Stimulated activated CD8-positive, alpha-beta memory T cell treated with anti-CD3 and anti-CD28 coated beads, Interleukin-12 subunit alpha, Interleukin-12 subunit beta, amount 100 ng/mL, for 4 hours (primary cell): ENCODE results near the gene TMCC2.

Experiments used
- DNase-seq: peaks from one replicate; pipeline ENCODE4 v3.0.0-alpha.2; 2020; ENCODE audit warnings: low read depth

Gene TMCC2

DNA sequence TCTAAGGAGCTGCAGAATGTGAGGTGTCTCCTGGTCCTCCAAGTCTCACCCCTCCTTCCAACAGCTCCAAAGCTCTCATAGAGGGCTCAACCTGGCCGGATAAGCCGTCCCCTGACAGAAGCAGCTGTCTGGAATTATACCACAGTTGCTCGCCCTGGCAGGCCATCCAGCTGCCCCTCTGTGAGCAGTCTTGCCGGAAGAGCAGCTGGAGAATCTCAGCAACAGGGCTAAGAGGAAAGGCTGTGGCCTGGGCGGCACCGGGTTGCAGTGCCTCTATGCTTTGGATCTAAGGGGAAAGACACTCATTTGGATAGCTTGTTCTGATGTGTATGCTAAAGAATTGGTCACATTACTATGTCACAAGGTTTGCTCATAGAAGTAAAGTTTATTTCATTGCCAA, 12.4 kb downstream of the TMCC2 start:
- no peak for DNase-seq

DNA sequence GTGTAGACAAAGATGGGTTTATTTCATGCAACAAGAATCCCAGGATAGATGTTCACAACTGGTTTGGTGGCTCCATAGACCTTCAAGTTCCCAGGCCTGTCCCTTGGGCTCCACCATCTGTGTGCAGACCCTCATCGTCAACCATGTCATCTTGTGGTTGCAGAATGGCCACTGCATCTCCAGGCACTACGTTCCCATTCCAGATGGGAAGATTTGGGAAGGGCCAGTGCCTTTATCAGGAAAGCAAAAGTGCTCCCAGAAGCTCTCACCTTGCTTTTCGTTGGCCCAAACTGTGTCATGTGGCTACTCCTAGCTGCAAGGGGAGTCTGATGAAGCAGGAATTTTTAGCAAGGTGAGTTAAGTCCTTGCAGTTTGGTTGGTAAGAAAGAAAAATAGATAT, 12.8 kb downstream of the TMCC2 start:
- no peak for DNase-seq

DNA sequence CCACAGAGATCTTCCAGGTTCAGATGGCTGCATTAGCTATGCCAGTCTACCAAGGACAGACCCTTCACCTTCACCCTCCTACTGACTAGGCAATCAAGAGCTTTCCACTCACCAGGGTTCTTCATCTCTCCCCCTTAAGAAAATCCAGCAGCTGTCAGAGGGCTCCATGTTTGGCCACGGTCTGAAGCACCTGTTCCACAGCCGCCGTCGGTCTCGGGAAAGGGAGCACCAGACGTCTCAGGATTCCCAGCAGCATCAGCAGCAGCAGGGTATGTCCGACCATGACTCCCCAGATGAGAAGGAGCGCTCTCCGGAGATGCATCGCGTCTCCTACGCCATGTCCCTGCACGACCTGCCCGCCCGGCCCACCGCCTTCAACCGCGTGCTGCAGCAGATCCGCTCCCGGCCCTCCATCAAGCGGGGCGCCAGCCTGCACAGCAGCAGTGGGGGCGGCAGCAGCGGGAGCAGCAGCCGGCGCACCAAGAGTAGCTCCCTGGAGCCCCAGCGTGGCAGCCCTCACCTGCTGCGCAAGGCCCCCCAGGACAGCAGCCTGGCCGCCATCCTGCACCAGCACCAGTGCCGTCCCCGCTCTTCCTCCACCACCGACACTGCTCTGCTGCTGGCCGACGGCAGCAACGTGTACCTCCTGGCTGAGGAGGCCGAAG, 13.8 kb downstream of the TMCC2 start:
- DNase-seq = no peak

- DNase-seq = no peak
These were observed 15.8 kb downstream of the TMCC2 start for GRCh38 chr1:205243350-205244191.

DNA sequence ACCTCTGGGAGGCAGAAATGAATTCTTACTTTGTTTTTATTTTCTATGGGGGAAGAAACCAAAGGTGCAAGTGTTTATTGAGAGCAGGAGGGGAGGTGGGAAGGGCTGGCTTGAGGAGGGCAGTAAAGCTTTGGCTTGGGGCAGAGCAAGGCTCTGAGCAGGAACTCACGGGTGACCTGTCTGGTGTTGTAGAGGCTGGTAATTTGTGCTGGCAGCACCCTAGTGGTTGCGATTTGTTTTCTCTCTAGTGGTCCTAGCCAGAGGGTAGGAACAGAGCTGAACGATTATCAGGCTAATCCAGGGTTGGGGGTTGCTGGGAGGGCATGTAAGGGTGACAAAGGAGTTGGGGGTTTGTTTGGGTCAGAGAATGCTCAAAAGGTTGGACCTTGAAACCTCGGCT, 16.6 kb downstream of the TMCC2 start:
- DNase-seq = no peak

- DNase-seq = no peak
These were observed 17.4 kb downstream of the TMCC2 start for GRCh38 chr1:205245096-205245495.

GRCh38 chr1:205246351-205247119, 18.8 kb downstream of the TMCC2 start:
- DNase-seq = no peak

DNA sequence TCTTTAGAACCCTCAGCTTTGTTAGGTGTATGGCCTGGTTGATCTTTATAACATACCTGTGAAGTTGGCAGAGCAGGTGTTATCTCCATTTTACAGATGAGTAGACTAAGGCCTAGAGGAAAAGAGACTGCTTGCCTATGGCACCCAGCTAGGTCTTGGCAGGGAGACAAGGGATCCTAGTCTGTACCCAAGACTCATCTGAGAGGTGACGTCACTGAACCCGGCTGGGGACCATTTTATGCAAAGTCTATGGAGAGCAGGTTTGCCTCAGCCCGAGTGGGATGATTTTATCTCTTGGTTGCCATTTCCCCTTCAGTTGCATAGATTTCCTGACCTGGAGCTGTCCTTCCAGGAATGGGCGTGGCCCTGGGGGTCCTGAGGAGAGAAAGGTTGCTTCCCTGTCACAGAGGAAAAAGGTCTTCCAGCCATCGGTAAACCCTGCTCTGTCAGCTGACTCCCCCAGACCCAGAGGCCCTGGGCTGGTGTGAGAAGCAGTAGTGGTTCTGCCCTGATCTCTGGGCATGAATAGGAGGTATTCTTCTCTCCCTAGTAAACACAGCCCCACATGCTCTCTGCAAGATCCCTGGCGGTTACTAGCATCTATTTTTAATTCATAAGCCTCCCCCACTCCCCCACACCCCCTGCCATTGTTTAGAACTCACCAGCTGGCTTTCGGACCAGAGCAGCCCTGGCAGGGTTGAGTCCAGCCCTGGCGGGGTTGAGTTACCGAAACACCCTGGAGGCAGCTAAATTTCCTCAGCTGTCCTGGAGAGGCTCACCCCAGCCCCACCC, 19.6 kb downstream of the TMCC2 start:
- DNase-seq = no peak

GRCh38 chr1:205248793-205249601, 21.3 kb downstream of the TMCC2 start:
- no peak for DNase-seq

DNA sequence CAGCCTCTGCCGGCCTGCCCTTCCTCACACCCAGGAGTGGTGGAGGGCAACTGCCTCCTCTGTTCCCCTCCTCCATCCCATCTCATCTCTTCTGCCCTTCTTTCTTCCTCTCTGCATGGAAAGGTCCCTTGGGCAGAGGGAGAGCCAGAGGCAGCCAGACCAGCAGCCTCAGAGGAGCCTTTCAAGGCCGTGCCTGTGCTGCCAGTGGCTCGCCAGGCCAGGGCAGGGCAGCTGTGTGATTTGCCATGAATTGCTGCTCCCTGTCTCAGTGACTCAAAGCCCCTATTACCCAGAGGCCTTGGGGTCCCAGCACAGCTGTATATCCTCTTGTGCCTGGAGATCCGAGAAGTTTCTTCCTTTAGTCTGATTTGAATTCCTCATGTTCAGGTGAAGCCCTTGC, 21.9 kb downstream of the TMCC2 start:
- no peak for DNase-seq

- DNase-seq = no peak
These were observed 23.0 kb downstream of the TMCC2 start for GRCh38 chr1:205250699-205251098.

- no peak for DNase-seq
These were observed 23.8 kb downstream of the TMCC2 start for GRCh38 chr1:205251576-205251975.

- peak; percentile 62 for DNase-seq
These were observed 28.4 kb downstream of the TMCC2 start for GRCh38 chr1:205255941-205256780.

- DNase-seq = no peak
These were observed 29.3 kb downstream of the TMCC2 start for GRCh38 chr1:205256951-205257625.

- no peak for DNase-seq
These were observed 30.0 kb downstream of the TMCC2 start for GRCh38 chr1:205257735-205258134.

DNA sequence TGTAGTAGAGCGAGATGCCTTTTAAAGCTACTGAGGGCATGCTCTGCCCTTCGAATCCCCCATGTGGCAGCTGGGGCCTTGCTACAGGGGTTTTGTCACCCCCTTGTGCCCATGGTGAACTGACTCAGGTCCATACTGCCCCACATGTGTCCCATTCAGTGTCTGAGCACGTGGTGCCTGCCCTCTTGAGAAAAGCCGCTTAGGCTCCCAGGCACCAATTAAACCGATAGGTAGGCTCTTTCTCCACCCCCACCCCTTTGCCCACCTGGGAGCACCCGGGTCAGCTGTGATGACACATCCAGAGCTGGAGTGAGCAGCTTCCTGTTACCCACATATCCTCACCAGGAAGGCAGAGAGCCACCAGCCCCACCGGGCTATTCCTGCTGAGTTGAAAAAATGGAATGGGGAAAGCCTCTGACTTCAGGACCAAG, 30.5 kb downstream of the TMCC2 start:
- DNase-seq = no peak

GRCh38 chr1:205258719-205259118, 31.0 kb downstream of the TMCC2 start:
- no peak for DNase-seq

DNA sequence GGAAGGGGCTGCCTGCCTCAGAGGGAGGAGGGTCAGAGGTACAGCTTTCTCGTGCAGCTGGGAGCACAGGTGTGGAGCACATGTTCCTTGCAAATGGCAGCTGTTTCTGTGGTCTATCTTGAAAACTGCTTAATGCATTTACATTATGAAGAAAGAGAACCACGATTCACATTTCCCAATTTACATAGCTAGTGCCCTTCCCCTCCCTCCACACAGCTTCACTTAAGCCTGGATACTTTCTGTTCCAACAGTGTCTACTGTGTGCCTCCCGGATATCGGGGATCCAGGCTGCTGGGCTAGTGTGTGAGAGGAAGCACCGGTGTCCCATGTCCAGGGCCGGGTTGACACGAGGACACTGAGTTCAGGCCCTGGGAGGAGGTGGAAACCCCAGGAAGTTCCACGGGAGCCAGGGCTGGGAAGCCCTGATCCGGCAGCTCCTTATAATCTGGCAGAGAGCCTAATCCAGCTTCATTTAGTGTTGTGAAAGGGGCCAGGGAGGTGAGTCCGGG, 31.6 kb downstream of the TMCC2 start:
- no peak for DNase-seq

DNA sequence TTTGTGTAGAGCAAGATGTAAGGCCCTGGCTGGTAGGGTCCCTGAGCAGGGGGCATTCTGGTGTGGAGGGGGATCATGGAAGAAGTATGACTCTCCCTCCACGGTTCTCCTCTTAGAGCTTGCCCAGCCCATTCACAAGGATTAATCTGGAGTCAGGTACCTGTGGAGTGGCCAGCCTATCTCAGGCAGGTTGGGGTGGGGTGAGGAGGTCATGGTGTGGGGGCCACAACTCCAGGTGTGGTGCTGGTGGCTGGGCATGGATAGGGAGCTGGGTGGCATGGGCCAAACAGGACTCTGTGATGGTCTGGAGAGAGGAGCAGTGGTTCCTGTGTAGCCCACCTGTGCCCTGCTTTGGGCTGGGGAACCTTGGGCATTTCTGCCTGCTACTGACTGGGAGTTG, 32.3 kb downstream of the TMCC2 start:
- no peak for DNase-seq
